HG03175 (cell line): ENCODE measurements around the gene TMEM151B.
A peak's percentile ranks its signal among the peaks of the same experiment; 100 is the strongest.

Experiments
- ATAC-seq: cut with Tn5 transposase; IDR thresholded peaks from one replicate; pipeline ENCODE4 v1.9.1; 2021; ENCODE audit warnings: mild to moderate bottlenecking, moderate library complexity; ENCODE audit not compliant: unreplicated experiment

Gene TMEM151B

GRCh38 chr6:44232676-44233566, 37.3 kb upstream of the TMEM151B start:
- ATAC-seq: no peak

GRCh38 chr6:44233567-44234100, 36.6 kb upstream of the TMEM151B start:
- no peak for ATAC-seq

- ATAC-seq: no peak
Observed at GRCh38 chr6:44234101-44235025, 35.9 kb upstream of the TMEM151B start.

GRCh38 chr6:44235269-44235668, 35.0 kb upstream of the TMEM151B start:
- ATAC-seq: no peak

- no peak for ATAC-seq
Observed at GRCh38 chr6:44235891-44236516, 34.2 kb upstream of the TMEM151B start.

- ATAC-seq: peak; percentile 59
Observed at GRCh38 chr6:44237021-44237812, 33.0 kb upstream of the TMEM151B start.

- ATAC-seq: peak; percentile 87
Observed at GRCh38 chr6:44237813-44238433, 32.3 kb upstream of the TMEM151B start.

- ATAC-seq: no peak
Observed at GRCh38 chr6:44238687-44239350, 31.4 kb upstream of the TMEM151B start.

- ATAC-seq: no peak
Observed at GRCh38 chr6:44243345-44243744, 26.9 kb upstream of the TMEM151B start.

- no peak for ATAC-seq
Observed at GRCh38 chr6:44245391-44245911, 24.8 kb upstream of the TMEM151B start.

GRCh38 chr6:44245912-44246662, 24.2 kb upstream of the TMEM151B start:
- peak; percentile 47 for ATAC-seq

- ATAC-seq: peak; percentile 69
Observed at GRCh38 chr6:44246663-44247337, 23.4 kb upstream of the TMEM151B start, which contains the start of gene HSP90AB1. TSS of gene HSP90AB1 (plus strand) at chr6:44247101. CDS start at chr6:44248630, 1,529 bp downstream.

GRCh38 chr6:44247338-44248302, 22.6 kb upstream of the TMEM151B start:
- peak; percentile 36 for ATAC-seq

- ATAC-seq: no peak
Observed at GRCh38 chr6:44248579-44248978, 21.7 kb upstream of the TMEM151B start.

- no peak for ATAC-seq
Observed at GRCh38 chr6:44249082-44249748, 21.0 kb upstream of the TMEM151B start.
